NT2/D1 (cell line): ENCODE data around the gene TDRD7.

ENCODE experiments used
- SUZ12 ChIP-seq: IDR thresholded peaks from 2 replicates; pipeline ENCODE4 v1.6.1; 2011; ENCODE audit not compliant: insufficient read length, insufficient read depth; ENCODE audit errors: extremely low read depth
- YY1 ChIP-seq: IDR thresholded peaks from 2 replicates; pipeline ENCODE4 v1.6.1; 2011; ENCODE audit not compliant: insufficient read length, insufficient read depth
- ZNF274 ChIP-seq: IDR thresholded peaks from 2 replicates; pipeline ENCODE4 v1.6.1; 2011; ENCODE audit warnings: mild to moderate bottlenecking, low read depth, low read length

- TF ChIP-seq YY1 (no peak), SUZ12 (no peak), ZNF274 (no peak)
Measured at GRCh38 chr9:97525451-97525850, 113.6 kb downstream of the TDRD7 start.
